Measurements from ENCODE around the gene SEC63. TPM values are rescaled to one million over a fixed set of nuclear protein-coding genes. Genes with fewer than 3 reads are reported as not detected.

Gene SEC63
- total and polyA plus RNA-seq, 2 donors (not counting 1 experiment from before 2014, with no cell fraction given), result 34.2 to 82.7 TPM

GRCh38 chr6:107957308-107957908 lies 600 bp downstream of the SEC63 start:
- DNase-seq (ENCODE audit: low read depth in 2 of 2), result peak; percentile 77 to 78
- no peaks in the 10 kb centered on the region for H3K4me1 ChIP-seq (ENCODE audit: control insufficient read depth, extremely low read depth, insufficient read depth, low read length)
- H3K36me3 ChIP-seq (ENCODE audit: control insufficient read depth, insufficient read depth, low read length), result peaks cover 2% of the 10 kb centered on the region
- H3K4me3 ChIP-seq (replicated peaks in 1 of 4; ENCODE audit: control extremely low read depth in 1 of 4, insufficient read depth in 1 of 4, low read depth in 3 of 4, low read length in 4 of 4), result peak overlapping the region; percentile 60 to 98 (median 78)
- no peaks in the 10 kb centered on the region for H4K20me1 ChIP-seq (ENCODE audit: control insufficient read depth, extremely low read depth, insufficient read depth, low read length)
- peak overlapping the region; percentile 74 for H2AFZ ChIP-seq (ENCODE audit: low read length)
- peaks cover 46% of the 10 kb centered on the region for H3K79me2 ChIP-seq (ENCODE audit: control insufficient read depth, insufficient read depth, low read length)
- H3K4me2 ChIP-seq (ENCODE audit: extremely low read depth, insufficient read depth, low read length), result peak overlapping the region; percentile 44
- no peaks in the 10 kb centered on the region for H3K9me3 ChIP-seq (ENCODE audit: control insufficient read depth, insufficient read depth, low read depth, low read length)
- peak overlapping the region; percentile 97 for H3K9ac ChIP-seq (ENCODE audit: insufficient read depth, low read length)
- H3K27ac ChIP-seq (ENCODE audit: insufficient read depth, low read length), result peak overlapping the region; percentile 86
- H3K27me3 ChIP-seq (ENCODE audit: control insufficient read depth, insufficient read depth, low read length), result no peaks in the 10 kb centered on the region
- TF ChIP-seq CTCF (conservative IDR thresholded peaks at IDR 0.05 in 1 of 2, IDR thresholded peaks at IDR 0.05 in 1 of 2; ENCODE audit: low read depth in 1 of 2, low read length in 2 of 2) (no peak), EZH2 (IDR thresholded peaks at IDR 0.05; ENCODE audit: low read length, missing control alignments) (no peak)

GRCh38 chr6:107956586-107957307 lies 1.3 kb downstream of the SEC63 start:
- H2AFZ ChIP-seq (ENCODE audit: low read length), result no peak overlapping the region
- peak; percentile 34 to 75 for DNase-seq (ENCODE audit: low read depth in 2 of 2)

More at GRCh38 chr6:107956586-107957307, 1.3 kb downstream of the SEC63 start:
- Histone ChIP-seq H3K9me3 (ENCODE audit: control insufficient read depth, insufficient read depth, low read depth, low read length) (no peaks in the 10 kb centered on the region), H3K4me1 (ENCODE audit: control insufficient read depth, extremely low read depth, insufficient read depth, low read length) (no peaks in the 10 kb centered on the region), H3K4me3 (replicated peaks in 1 of 4; ENCODE audit: control extremely low read depth in 1 of 4, insufficient read depth in 1 of 4, low read depth in 3 of 4, low read length in 4 of 4) (peak overlapping the region; percentile 60 to 98 (median 78)), H3K27me3 (ENCODE audit: control insufficient read depth, insufficient read depth, low read length) (no peaks in the 10 kb centered on the region), H4K20me1 (ENCODE audit: control insufficient read depth, extremely low read depth, insufficient read depth, low read length) (no peaks in the 10 kb centered on the region), H3K79me2 (ENCODE audit: control insufficient read depth, insufficient read depth, low read length) (peaks cover 53% of the 10 kb centered on the region), H3K4me2 (ENCODE audit: extremely low read depth, insufficient read depth, low read length) (peak overlapping the region; percentile 78), H3K27ac (ENCODE audit: insufficient read depth, low read length) (peak overlapping the region; percentile 86), H3K36me3 (ENCODE audit: control insufficient read depth, insufficient read depth, low read length) (peaks cover 2% of the 10 kb centered on the region), H3K9ac (ENCODE audit: insufficient read depth, low read length) (peak overlapping the region; percentile 97)
- TF ChIP-seq EZH2 (IDR thresholded peaks at IDR 0.05; ENCODE audit: low read length, missing control alignments) (no peak), CTCF (conservative IDR thresholded peaks at IDR 0.05 in 1 of 2, IDR thresholded peaks at IDR 0.05 in 1 of 2; ENCODE audit: low read depth in 1 of 2, low read length in 2 of 2) (no peak)

All from fibroblast of lung (primary cell).